GM10266 (cell line): ENCODE measurements around the gene NR5A1.

Source experiments
- DNase-seq: peaks from one replicate; pipeline ENCODE4 v3.0.0; 2012; ENCODE audit errors: extremely low spot score
- TF ChIP-seq, protein P1 (sequence below): IDR thresholded peaks from 2 replicates; pipeline ENCODE4 v1.5.1; 2012; ENCODE audit warnings: mild to moderate bottlenecking, low read depth; ENCODE audit not compliant: control insufficient read depth, insufficient read depth; ENCODE audit errors: missing control alignments

Gene NR5A1

DNA sequence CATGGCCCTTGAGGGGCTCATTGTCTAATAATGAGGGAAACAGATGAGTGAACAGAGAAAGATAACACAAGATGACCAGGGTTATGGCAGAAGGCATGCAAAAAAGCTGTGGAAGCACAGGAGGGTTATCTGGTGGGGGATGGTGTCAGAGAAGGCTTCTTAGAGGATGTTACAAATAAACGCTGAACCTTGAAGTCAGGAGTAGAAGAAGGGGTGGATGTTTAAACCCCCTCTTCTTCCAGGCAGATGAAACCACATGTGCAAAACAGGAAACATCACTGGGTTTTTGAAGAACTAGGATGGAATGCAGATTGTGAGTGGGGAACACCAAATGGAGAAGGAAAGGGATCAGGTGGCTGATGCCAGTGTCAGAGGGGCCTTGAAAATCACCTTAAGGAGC lies 41.8 kb upstream of the NR5A1 start:
- TF ChIP-seq, protein P1, sequence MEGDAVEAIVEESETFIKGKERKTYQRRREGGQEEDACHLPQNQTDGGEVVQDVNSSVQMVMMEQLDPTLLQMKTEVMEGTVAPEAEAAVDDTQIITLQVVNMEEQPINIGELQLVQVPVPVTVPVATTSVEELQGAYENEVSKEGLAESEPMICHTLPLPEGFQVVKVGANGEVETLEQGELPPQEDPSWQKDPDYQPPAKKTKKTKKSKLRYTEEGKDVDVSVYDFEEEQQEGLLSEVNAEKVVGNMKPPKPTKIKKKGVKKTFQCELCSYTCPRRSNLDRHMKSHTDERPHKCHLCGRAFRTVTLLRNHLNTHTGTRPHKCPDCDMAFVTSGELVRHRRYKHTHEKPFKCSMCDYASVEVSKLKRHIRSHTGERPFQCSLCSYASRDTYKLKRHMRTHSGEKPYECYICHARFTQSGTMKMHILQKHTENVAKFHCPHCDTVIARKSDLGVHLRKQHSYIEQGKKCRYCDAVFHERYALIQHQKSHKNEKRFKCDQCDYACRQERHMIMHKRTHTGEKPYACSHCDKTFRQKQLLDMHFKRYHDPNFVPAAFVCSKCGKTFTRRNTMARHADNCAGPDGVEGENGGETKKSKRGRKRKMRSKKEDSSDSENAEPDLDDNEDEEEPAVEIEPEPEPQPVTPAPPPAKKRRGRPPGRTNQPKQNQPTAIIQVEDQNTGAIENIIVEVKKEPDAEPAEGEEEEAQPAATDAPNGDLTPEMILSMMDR, result no peak
- DNase-seq, result no peak

DNA sequence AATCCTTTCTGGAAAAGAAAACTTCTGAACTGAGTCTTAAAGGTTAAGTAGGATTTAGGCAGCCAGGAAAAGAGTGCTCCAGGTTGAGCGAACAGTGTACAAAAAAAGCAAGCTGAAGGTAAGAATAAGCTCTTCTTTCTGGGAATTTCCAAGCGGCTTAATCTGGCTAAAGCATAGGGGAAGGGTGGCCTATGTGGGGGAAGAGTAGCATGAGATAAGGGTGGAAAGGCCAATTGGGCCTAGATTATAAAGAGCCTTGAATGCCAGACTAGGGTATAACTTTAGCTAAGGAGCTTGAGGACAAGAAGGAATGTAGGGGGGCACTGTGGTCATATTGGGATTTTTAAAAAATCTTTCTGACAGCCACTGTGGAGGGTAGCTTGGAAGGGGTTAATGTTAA lies 37.3 kb upstream of the NR5A1 start:
- no peak for DNase-seq
- TF ChIP-seq, protein P1, result no peak

DNA sequence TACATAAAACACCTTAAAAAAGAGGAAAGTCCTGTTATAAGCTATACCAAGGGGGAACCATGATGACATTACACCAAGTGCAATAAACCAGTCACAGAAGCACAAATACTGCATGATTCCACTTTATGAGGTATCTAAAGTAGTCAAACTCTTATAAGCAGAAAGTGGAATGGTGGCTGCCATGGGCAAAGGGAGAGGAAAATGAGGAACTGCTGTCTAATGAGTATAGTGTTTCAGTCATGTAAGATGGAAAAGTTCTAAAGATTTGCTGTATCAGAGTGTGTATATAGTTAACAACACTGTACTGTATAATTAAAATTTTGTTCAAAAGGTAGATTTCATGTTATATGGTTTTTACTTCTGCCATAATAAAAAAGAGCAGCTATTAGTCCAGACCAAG lies 34.6 kb upstream of the NR5A1 start:
- DNase-seq, result no peak
- TF ChIP-seq, protein P1, result no peak

DNA sequence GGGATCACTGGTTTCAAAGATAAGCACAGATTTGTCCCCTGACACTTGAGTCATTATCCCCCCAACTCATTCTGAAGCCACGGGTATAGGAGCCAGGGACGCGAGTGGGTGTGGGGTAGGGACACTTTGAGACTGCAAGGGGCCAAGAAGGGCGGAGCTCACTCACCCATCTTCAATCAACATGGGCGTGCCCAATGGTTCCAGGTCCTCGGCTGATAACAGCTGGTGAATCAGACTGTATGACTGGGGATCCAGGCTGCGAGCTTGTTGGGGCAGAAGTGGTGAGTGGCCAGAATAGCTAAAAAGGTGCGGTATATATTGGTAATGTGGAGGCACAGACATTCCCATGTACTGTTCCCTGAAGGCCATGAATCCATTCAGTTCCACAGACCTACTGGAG lies 30.7 kb upstream of the NR5A1 start:
- TF ChIP-seq, protein P1, result no peak
- DNase-seq, result no peak

DNA sequence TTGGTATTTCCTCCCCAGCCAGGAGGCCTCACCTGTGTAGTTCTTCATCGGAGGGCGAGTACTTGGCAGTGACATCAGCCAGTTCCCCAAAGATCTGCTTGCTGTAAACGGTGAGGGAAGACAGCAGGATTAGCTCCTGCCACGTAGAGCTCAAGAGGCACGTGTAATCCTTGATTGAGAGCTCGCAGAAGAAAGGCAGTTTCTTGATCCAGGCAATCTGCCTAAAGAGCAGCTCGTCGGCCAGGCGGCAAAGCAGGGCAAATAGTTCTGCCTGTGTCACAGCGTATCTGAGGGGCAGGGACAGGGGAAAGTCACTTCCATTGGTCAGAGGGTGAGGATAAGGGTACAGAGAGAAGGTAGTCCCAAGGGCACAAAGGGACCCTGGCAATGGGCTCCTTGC lies 28.6 kb upstream of the NR5A1 start:
- no peak for DNase-seq
- TF ChIP-seq, protein P1, result no peak

DNA sequence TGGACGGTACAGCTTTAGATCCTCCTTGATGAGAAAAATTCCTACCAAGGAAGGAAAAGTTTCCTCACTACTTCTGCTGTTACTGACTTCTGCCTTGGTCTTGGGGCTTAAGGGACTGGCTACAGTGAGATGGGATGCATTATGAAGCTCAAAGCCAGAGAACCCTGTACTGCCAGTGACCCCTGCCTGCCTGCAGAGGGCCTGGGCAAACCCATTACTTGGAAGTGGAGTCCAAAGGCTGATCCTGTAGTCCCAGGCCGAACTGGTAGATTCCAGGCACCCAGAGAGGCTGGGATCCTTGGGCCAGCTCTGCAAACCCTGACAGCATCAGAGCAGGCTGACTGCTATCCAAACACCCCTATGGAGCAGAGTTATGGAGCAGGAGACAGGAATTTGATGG lies 25.7 kb upstream of the NR5A1 start:
- TF ChIP-seq, protein P1, result no peak
- no peak for DNase-seq

DNA sequence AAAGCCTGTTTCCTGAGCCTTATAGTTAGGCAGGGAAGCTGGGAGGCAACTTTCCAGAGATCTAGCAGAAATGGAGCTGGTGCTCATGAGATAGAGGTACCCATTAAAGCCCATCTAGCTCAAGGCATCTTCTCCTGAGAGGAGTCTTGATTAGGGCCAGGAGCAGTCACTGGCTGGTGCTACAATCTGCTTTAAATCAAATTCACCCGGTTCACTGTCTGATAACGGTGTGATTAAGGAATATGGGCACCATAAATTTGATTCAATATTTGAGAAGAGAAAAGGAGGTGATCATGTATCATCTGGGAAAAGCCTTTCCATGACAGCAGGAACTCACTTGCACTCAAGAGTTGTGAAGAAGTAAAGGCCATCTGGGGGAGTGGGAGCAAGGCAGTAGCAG lies 23.9 kb upstream of the NR5A1 start:
- TF ChIP-seq, protein P1, result no peak
- DNase-seq, result no peak
